Measurements from ENCODE around the gene RHBDL1.

The RHBDL1 gene

DNA sequence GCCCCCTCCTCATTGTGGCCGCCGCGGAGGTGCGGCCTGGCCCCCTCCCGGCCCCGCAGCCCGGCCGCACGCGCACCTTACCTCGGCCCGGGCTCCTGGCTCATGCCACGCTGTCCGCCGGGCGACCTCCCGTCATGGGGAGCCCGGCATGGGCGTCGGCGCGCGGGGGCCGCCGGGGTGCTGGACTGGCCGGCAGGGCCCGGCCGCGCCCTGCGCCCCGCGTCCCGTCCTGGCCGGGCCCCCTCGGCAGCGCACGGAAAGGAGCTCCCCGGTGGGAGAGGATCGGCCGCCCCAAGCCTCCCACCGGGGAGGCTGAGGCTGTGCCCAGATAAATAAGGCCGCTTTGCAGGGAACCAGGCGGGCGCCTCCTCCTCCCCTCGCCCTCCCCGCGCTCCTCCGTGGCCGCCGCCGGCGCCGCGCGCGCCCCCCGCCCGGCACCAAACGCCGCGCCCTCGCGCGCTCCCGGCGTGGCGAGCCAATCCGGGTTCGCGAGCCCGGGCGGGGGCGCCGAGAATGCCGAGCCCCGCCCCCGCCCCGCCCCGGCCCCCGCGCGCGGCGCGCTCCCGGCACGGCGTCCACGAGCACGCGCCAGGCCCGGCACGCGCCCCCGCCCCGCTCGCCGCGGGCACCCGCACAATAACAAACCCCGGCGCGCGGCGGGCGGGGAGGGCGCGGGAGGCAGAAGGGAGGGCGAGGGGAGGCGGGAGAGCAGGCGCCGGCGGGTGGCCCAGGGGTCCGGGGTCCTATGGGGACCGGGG is 30.1 kb downstream of the RHBDL1 start, which contains the start of gene FBXL16:
TSS of gene FBXL16 (minus strand) at position 371 of the 758 bp plus-strand sequence. CDS start 8,396 bp downstream, outside the sequence.
- no peak for DNase-seq (ENCODE audit: low read depth in 2 of 2)

DNA sequence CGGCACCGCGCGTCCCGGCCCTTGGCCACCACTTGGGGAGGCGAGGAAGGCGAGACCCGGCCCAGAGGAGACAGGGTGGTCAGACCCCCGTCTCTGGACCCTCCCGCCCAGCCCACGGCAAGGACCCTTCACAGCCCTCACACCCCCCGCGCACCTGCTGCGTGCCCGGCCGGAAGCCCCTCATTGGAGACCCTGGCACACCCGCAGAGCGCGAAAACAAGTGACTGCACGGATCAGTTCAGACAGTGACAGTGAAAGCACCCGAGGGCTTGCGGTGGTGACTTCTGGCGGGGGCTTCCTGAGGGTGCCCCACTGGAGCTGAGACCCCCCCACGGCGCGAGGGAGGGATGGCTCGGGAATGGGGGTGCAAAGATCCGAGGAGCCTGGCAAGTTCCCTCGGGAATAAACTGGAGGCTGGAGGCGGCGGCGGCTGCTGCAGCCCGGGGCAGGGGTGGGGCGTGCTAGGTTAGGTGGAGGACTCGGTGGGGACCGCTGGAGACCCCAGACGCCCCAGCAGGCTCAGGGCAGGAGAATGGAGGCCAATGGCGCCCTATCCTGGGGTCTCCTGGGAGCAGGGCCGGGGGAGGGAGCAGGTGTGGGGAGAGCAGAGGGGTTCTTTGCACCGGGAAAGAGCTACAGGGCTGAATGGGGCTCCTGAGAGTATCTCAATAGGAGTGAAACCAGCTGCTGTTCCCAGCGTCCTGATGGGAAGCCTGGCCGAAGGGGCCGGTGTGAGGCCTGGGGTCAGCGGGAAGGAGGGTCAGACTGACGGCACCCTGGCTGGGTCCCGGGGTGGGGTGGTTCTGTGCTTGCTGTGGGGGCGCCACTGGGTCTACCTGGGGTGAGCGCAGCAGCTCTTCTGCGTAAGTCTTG is 31.0 kb downstream of the RHBDL1 start:
- no peak for DNase-seq (ENCODE audit: low read depth in 2 of 2)

DNA sequence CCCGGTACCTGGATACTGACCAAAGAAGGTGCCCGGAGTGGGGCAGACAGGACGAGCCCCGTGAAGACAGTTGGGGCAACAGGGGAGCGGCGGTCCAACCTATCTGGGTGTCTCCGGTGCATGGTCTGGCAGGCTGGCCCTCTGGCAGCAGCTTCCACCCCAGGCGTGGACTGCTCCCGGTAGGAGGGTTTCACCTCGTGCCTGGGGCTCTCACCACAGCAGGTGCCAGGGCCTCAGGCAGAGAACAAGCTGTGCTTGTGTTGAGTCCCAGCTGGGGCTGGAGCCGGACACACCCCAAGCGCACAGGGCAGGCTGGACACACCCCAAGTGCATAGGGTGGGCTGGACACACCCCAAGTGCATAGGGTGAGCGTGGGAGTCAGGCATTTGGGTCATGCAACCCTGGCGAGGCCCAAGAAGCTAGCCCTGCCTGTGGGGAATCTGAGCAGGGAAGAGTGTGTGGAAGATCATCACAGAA is 31.6 kb downstream of the RHBDL1 start:
- DNase-seq (ENCODE audit: low read depth in 2 of 2): no peak

DNA sequence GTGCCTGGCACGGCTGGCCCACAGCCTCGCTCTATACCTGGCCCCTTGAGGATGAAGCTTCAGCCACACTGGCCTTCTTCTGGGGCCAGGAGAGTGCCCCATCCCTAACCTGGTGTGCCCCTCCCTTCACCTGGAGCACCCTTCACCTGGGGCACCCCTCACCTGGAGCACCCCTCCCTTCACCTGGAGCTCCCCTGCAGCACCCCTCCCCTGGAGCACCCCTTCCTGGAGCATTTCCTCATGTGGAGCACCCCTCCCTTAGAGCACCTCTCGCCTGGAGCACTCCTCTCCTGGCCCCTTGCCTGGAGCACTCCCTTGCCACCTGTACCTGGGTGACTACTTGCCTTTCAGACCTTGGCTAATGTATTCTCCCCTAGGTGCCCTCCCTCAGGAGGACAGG is 32.5 kb downstream of the RHBDL1 start:
- no peak for DNase-seq (ENCODE audit: low read depth in 2 of 2)

DNA sequence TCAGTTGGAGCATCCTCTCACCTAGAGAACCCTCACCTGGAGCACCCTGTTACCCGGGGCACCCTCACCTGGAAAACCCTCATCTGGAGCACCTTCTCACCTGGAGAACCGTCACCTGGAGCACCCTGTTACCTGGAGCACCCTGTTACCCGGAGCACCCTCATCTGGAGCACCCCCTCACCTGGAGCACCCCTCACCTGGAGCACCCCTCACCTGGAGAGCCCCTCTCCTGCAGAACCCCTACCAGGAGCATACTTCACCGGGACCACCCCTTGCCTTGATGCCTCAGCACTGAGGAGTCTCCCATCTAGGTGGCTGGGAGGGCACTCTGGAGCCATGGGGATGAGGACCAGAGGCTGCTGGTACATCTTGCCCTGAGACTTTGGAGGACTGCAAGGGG is 33.5 kb downstream of the RHBDL1 start:
- DNase-seq (ENCODE audit: low read depth in 2 of 2): no peak

DNA sequence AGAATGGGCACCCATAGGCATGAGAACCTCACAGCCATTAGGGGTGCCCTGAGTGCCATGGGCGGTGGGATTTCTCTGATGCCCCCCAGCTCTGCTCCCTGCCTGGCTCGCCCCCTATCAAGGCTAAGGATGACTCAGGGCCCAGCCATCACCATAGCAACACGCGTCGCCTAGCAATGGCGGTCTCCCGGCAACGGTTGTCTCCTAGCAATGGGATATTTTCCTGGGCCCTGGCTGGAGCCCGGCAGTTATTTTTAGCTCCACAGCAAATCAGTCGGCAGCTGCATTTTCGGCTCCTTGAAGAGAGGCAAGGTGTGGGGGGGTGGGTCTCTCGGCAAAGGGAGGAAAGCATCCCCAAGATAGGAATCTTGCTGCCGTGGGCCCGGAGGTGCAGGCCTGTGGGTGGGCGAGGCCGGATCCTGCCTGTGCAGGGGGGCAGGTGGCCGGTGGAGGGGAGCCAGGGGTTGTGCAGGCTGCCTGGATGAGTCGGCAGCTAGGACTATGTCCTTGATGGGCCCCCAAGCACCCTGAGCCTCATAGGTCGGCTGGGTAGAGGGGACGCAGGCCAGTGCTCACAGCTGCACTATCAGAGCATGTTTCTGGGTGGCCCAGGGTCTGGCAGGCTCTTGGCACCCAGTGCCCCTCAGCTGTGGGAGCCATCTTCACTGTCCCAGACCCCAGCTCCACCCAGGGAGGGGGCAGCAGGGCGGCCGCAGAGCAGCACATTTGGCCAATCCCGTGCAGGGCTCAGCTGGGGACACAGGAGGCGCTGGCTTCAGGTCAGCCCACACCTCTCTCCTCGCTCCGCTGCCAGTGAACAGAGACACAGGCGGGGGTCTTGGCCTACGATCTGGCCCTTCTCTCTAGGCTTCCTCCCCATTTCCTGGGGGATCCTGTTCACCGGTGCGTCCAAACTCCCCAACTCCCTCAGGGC is 34.4 kb downstream of the RHBDL1 start:
- DNase-seq (ENCODE audit: low read depth in 2 of 2): peak in 1 of 2 experiments; percentile 42

DNA sequence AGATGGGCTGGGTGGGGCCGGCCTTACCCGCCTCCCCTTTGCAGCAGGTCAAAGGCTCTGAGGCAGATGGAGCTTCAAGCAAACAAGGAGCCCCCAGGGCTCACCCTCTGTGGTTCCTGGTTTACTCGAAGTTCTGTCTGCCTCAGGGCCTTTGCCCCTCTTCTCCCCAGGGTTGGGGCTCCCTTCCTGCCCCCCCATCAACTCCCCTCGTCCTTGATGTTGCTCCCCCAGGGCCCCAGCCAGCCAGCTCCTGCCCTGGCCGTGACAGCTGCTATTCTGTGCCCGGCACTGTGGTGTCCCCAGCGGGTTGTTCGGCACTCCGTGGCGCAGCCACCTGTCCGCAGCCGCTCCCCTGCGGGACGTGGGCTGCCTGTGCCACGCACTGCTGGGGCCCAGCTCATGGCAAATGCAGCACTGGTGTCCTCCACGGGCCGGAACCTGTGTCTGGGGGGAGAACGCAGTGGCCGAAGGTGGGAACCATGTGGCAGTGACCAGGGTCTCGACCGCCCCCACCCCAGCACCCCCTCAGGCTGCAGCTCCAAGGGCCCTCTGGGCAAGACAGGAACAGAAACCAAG is 35.1 kb downstream of the RHBDL1 start:
- DNase-seq (ENCODE audit: low read depth in 2 of 2): no peak

DNA sequence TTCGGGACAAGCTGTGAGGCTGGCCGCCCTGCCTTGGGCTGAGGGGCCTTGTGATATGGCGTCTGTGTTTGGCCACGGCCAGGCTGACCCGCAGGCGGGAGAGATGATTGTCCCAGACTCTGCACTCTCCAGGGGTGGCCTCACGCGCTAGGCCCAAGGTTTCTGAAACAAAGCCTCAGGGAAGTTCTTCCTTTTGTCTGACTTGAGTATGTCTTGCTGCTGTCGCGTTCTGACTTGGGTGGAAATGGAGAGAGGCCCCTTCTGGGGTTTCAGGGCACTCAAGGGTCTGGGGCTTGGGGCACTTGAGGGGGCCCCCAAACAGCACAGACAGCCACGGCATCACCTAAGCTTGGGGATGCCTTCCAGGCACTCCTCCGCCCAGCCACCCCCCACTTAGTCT is 35.6 kb downstream of the RHBDL1 start:
- DNase-seq (ENCODE audit: low read depth in 2 of 2): no peak

DNA sequence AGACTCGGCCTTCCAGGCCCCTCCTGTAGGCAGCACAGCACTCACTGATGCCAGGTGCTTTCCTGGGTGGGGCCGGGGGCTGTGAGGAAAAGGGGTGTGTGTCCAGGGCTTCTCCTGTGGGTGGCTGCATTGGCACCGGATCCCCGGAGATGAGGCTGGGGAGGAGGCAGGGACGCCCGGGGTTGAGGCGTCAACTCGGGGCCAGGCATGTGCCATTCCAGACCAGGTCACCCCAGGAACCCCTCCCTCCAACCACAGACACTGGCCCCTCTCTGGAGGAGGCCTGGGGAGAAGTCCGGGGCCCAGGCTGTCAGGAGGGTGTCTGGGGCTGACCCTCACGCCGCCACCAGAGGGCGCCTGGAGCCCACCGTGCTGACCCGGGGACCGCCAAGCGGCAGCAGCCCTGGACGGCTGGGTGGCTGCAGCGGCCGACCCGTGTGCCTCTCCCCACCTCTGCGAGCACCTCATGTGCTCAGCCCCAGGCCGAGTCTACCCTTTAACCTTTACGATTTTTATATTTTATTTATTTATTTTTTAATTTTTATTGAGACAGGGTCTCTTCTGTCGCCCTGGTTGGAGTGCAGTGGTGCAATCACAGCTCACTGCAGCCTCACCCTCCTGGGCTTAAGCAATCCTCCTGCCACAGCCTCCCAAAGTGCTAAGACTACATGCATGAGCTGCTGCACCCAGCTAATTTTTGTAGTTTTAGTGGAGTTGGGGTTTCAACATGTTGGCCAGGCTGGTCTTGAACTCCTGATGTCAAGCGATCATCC is 36.3 kb downstream of the RHBDL1 start:
- no peak for DNase-seq (ENCODE audit: low read depth in 2 of 2)

DNA sequence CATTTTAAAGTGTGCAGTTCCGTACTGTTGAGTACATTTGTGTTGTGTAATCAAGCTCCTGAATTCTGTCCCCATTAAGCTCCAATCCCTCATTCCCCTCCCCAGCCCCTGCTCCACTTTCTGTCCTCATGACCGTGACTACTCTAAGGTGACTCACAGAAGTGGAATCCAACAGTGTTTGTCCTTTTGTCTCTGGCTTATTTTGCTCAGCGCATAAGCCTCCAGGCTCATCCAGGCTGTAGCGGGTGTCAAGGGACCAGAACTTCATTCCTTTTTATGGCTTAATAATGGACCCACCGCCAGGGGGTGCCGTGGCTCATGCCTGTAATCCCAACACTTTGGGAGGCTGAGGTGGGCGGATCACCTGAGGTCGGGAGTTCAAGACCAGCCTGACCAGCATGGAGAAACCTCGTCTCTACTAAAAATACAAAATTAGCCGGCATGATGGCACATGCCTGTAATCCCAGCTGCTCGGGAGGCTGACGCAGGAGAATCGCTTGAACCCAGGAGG is 37.3 kb downstream of the RHBDL1 start:
- DNase-seq (ENCODE audit: low read depth in 2 of 2): peak; percentile 72 to 78

DNA sequence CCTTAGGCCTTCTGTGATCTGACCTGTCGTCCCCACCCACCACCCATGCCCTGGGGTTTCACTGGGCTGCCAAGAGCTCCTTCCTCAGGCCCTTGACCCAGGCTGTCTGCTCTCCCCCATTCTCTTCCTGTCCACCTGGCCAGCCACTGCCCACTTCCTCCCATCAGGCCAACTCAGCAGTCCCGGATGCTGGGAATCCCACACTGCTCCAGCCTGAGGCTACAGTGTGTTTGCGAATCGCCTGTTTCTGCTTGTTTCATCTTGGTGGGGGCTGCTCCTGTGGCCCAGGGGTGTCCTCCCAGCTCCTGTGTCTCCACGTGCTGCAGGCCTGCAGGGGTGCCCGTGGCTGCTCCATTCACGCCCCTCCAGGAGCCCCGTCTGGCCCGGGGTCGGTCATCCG is 38.6 kb downstream of the RHBDL1 start:
- no peak for DNase-seq (ENCODE audit: low read depth in 2 of 2)

DNA sequence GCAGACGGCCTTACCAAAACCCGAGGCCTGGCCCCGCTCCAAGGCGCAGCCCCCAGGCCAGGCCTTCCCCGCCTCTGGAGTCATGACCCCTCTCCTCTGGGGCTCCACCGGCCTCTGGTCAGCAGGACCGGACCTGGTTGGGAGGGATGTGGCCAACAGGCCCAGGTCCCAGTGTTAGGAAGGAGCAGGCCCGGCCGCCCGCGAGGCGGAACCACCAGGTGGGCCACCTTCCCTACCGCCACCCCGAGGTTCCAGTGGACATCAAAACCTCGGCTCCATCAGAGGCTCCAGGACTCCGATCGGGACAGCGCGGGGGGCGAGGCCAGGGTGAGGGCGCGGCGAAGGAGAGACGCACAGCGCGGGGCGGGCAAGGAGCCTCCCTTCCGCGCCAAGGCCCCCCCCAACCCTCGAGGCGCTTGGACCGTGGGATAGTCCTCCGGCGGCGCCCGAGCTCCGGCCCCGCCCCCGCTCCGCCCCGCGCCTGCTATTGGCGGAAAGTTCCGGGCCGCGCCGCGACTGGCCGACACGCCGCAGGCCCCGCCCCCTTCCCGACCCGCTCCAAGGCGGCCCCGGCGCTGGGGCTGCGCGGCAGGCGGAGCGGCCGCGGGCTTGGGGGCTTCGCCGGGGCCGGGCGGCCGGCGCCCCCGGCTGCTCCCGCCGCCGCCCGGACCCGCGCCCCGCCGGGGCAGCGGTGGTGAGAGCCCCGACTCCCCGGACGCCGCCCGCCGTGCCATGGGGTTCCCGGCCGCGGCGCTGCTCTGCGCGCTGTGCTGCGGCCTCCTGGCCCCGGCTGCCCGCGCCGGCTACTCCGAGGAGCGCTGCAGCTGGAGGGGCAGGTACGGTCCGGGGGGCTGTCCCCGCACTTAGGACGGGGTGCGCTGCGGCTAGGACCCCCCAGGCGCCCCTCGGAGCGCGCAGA is 39.3 kb downstream of the RHBDL1 start, which contains the start of gene METRN:
TSS of gene METRN (plus strand) at position 561 of the 919 bp plus-strand sequence. CDS start at position 733, 172 bp downstream.
- peak; percentile 58 to 64 for DNase-seq (ENCODE audit: low read depth in 2 of 2)

DNA sequence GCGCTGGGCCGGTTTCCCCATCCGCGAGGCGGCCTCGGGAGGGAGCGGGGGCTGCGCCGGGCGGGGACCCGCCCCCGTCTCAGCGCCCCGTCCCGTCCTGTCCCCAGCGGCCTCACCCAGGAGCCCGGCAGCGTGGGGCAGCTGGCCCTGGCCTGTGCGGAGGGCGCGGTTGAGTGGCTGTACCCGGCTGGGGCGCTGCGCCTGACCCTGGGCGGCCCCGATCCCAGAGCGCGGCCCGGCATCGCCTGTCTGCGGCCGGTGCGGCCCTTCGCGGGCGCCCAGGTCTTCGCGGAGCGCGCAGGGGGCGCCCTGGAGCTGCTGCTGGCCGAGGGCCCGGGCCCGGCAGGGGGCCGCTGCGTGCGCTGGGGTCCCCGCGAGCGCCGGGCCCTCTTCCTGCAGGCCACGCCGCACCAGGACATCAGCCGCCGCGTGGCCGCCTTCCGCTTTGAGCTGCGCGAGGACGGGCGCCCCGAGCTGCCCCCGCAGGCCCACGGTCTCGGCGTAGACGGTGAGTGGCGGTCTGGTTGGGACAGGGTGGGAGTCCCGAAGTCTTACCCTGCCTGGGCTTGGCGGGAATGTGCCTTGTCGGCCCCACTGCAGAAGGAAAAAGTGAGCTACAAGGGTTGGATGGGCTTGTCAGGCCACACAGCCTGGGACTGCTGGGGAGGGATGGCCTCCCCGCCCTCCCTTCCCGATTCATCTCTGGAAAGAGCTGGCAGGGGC is 40.2 kb downstream of the RHBDL1 start:
- no peak for DNase-seq (ENCODE audit: low read depth in 2 of 2)

DNA sequence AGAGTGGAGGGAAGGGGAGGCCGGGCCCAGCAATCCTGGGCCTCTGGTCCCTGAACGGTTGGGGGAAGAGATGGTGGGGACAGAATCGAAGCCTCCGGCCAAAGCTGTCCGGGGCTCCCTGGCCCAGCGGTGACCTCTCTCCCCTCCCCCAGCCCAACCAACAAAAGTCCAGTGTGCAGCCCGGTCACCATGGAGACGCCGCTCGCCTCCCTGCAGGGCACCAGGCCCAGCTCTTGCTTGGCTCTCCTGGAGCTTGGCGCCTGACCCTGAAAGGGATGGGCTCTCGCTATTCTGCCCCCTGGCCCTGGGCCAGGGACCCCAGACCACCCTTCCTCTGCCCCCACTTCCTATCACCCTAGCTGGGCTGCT is 40.7 kb downstream of the RHBDL1 start:
- no peak for DNase-seq (ENCODE audit: low read depth in 2 of 2)

DNA sequence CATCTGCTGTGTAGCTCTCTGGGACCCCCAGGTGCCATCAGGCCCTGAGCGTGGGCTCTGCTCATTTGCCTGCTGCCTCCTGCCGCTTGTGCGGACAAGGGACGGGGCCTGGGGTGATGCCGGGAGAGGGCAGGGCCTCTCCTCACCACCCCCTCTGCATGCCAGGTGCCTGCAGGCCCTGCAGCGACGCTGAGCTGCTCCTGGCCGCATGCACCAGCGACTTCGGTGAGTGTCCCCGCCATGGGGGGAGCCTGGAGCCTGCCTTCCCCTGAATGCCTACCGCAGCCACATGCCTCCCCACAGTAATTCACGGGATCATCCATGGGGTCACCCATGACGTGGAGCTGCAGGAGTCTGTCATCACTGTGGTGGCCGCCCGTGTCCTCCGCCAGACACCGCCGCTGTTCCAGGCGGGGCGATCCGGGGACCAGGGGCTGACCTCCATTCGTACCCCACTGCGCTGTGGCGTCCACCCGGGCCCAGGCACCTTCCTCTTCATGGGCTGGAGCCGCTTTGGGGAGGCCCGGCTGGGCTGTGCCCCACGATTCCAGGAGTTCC is 41.4 kb downstream of the RHBDL1 start:
- DNase-seq (ENCODE audit: low read depth in 2 of 2): no peak

DNA sequence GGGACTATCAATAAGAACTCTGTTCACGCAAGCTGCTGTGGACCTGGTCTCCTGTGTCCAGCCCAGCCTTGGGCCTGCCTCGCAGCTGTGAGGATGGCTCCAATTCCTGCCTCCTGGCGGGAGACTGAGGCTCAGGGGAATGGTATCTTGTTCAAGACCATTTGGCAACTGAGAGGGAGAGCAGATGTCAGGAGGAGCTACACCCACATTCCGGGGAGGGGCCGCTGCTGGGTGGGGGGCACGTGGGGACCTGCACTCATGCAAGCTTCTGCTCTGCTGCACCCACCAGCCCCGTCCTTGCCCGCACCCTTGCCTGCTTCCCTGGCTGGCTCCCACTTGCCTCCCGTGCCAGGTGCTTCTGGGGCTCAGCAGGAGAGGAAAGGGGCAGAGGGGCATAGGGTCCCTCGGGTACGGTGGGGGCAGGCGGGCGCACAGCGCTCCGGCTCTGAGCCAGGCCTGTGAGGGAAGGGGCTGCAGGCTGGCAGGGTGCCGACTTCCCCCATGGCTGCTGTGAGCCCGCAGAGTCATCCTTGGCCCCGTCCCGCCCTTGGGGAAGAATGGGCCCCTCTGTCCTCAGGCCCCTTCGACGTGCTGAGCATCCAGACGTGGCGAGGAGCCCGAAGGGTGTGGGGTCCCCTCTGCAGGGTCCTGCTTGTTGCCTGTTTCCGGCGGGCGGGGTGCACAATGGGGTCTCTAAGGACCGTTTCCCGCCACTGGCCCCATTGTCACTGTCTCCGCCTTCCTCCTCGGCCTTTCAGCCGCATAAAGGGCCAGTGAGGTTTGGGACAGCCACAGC is 42.2 kb downstream of the RHBDL1 start:
- DNase-seq (ENCODE audit: low read depth in 2 of 2): no peak

DNA sequence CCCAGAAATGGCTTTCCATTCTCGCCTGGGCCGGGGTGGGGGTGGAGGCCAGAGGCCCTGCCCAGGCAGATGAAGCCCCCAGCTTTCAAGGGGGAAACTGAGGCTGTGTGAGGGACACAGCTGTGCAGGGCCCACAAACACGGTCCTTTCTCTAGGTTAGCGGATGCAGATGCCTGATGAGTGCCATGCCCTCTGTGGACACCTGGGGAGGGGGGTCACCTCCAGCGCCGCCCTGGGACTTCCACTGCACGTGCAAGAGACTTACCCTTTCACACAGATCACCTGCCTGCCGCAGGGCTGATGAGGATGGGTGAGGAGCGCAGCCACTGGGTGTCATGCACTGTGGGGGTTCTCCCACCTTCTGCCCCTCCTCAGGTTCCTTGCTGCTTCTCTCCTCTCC is 42.9 kb downstream of the RHBDL1 start:
- no peak for DNase-seq (ENCODE audit: low read depth in 2 of 2)

Measured in fibroblast of skin of left quadriceps (primary cell).